RWPE2 (cell line): Measurements from ENCODE around the gene WBP11.

ENCODE experiments used
- ATAC-seq: fragments of 200-7000 bp; cut with Tn5 transposase; 3 replicates; pipeline ENCODE4 v1.9.1; 2021; ENCODE audit warnings: low read depth
- DNase-seq: peaks from one replicate; pipeline ENCODE4 v3.0.0-alpha.2; 2020; ENCODE audit warnings: low spot score
- H3K27ac ChIP-seq: fragments of 450-650 bp; 2 replicates; pipeline ENCODE4 v1.5.1; 2017; ENCODE audit warnings: mild to moderate bottlenecking; ENCODE audit not compliant: poor library complexity, severe bottlenecking
- H3K27me3 ChIP-seq: fragments of 250-450 bp; sonication (Bioruptor Pico); 2 replicates; pipeline ENCODE4 v1.5.1; 2021; ENCODE audit warnings: mild to moderate bottlenecking, moderate library complexity; ENCODE audit not compliant: insufficient read depth, poor library complexity, severe bottlenecking
- H3K36me3 ChIP-seq: fragments of 250-450 bp; sonication (Bioruptor Pico); 2 replicates; pipeline ENCODE4 v1.5.1; 2020; ENCODE audit warnings: low read depth, mild to moderate bottlenecking, moderate library complexity
- H3K4me1 ChIP-seq: fragments of 250-450 bp; sonication (Bioruptor Pico); 2 replicates; pipeline ENCODE4 v1.5.1; 2021; ENCODE audit warnings: mild to moderate bottlenecking, moderate library complexity; ENCODE audit not compliant: insufficient read depth, poor library complexity, severe bottlenecking
- H3K4me3 ChIP-seq: fragments of 250-450 bp; sonication (Bioruptor Pico); 2 replicates; pipeline ENCODE4 v1.5.1; 2021; ENCODE audit warnings: mild to moderate bottlenecking, moderate library complexity; ENCODE audit not compliant: severe bottlenecking
- H3K9me3 ChIP-seq: fragments of 250-450 bp; sonication (Bioruptor Pico); 2 replicates; pipeline ENCODE4 v1.5.1; 2021; ENCODE audit warnings: mild to moderate bottlenecking, moderate library complexity; ENCODE audit not compliant: severe bottlenecking
- TF ChIP-seq, protein P1 (sequence below): fragments of 450-650 bp; IDR thresholded peaks from one replicate; pipeline ENCODE4 v1.5.1; 2017; ENCODE audit warnings: mild to moderate bottlenecking, moderate library complexity; ENCODE audit not compliant: poor library complexity, severe bottlenecking

The WBP11 gene

GRCh38 chr12:14834509-14834908 lies 31.2 kb upstream of the WBP11 start:
- Histone ChIP-seq H3K27me3 (no peaks in the 10 kb centered on the region), H3K9me3 (no peaks in the 10 kb centered on the region), H3K4me3 (no peak overlapping the region), H3K36me3 (no peaks in the 10 kb centered on the region), H3K4me1 (peaks cover 18% of the 10 kb centered on the region), H3K27ac (no peak overlapping the region)
- ATAC-seq: no peak
- TF ChIP-seq, protein P1, sequence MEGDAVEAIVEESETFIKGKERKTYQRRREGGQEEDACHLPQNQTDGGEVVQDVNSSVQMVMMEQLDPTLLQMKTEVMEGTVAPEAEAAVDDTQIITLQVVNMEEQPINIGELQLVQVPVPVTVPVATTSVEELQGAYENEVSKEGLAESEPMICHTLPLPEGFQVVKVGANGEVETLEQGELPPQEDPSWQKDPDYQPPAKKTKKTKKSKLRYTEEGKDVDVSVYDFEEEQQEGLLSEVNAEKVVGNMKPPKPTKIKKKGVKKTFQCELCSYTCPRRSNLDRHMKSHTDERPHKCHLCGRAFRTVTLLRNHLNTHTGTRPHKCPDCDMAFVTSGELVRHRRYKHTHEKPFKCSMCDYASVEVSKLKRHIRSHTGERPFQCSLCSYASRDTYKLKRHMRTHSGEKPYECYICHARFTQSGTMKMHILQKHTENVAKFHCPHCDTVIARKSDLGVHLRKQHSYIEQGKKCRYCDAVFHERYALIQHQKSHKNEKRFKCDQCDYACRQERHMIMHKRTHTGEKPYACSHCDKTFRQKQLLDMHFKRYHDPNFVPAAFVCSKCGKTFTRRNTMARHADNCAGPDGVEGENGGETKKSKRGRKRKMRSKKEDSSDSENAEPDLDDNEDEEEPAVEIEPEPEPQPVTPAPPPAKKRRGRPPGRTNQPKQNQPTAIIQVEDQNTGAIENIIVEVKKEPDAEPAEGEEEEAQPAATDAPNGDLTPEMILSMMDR: no peak
- no peak for DNase-seq

DNA sequence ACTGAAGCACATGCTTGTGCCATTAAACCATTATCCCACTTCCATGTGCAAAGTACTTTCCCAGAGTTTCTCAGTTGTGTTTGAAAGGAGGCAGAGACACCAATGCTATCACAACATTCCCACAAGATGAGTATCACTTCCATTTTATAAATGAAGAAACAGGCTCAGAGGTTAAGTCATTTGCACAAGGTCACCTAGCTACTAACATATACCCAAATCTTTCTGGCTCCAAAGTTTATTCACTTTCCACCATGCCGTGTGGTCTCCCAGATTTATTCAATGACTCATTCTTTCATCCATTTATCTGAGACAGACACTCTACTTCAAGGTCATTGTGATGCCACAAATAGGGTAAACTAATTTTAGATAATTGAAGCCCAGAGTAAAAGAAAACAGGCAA lies 30.7 kb upstream of the WBP11 start:
- Histone ChIP-seq H3K27me3 (no peaks in the 10 kb centered on the region), H3K4me3 (no peak overlapping the region), H3K27ac (no peak overlapping the region), H3K36me3 (no peaks in the 10 kb centered on the region), H3K9me3 (no peaks in the 10 kb centered on the region), H3K4me1 (peaks cover 18% of the 10 kb centered on the region)
- ATAC-seq: no peak
- no peak for DNase-seq
- TF ChIP-seq, protein P1: no peak

GRCh38 chr12:14833336-14833735 lies 30.1 kb upstream of the WBP11 start:
- Histone ChIP-seq H3K27me3 (no peaks in the 10 kb centered on the region), H3K27ac (no peak overlapping the region), H3K36me3 (no peaks in the 10 kb centered on the region), H3K4me1 (peaks cover 18% of the 10 kb centered on the region), H3K9me3 (no peaks in the 10 kb centered on the region), H3K4me3 (no peak overlapping the region)
- no peak for DNase-seq
- ATAC-seq: no peak
- TF ChIP-seq, protein P1: no peak

DNA sequence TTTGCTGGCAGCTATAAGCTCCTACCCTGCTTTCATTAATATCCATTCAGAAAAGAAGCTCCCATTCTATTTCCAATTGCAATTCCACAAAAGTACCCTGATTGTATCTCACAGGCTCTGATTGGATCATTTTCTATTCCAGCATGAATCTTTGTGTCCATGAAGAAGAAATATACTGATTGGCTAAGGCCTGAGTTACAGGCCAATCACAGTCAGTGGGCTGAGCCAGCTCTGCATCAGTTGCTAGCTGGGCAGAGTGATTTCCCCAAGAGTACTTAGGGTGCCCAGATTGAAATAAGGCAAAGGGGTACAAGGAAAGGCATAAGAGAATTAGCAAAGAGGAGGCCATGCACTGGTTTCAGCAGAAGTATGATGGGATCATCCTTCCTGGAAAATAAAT lies 25.6 kb upstream of the WBP11 start:
- Histone ChIP-seq H3K27me3 (no peaks in the 10 kb centered on the region), H3K36me3 (no peaks in the 10 kb centered on the region), H3K4me1 (no peaks in the 10 kb centered on the region), H3K27ac (no peak overlapping the region), H3K9me3 (no peaks in the 10 kb centered on the region), H3K4me3 (no peak overlapping the region)
- ATAC-seq (0 out of 3 replicates have a peak, but pooled peaks have one; percentile 31), DNase-seq (no peak)
- TF ChIP-seq, protein P1: no peak

- no peaks in the 10 kb centered on the region for H3K36me3 ChIP-seq
- TF ChIP-seq, protein P1: no peak
- no peak for DNase-seq
- no peaks in the 10 kb centered on the region for H3K27me3 ChIP-seq
- no peak overlapping the region for H3K27ac ChIP-seq
- no peaks in the 10 kb centered on the region for H3K9me3 ChIP-seq
- no peak for ATAC-seq
- no peaks in the 10 kb centered on the region for H3K4me1 ChIP-seq
- H3K4me3 ChIP-seq: no peak overlapping the region
Measured at GRCh38 chr12:14827043-14827442, 23.8 kb upstream of the WBP11 start.
